Esophagus muscularis mucosa (tissue), 4 donors: ENCODE data around the gene PHLDA2. TPM values are rescaled to one million over a fixed set of nuclear protein-coding genes. Genes with fewer than 3 reads are reported as not detected.

ENCODE experiments used
- DNase-seq: peaks from one replicate; pipeline ENCODE4 v3.0.0-alpha.2; 2017; ENCODE audit errors: extremely low spot score
- H3K27ac ChIP-seq, 4 donors: fragments of 200-600 bp; sonication (generic); replicated peaks in 1 of 4; 1 replicate in 3 of 4; 2 replicates in 1 of 4; pipeline ENCODE4 v1.5.1; 2016 to 2019; ENCODE audit warnings: mild to moderate bottlenecking in 1 of 4
- H3K27me3 ChIP-seq, 4 donors: fragments of 200-600 bp; sonication (generic); one replicate each; pipeline versions ENCODE4 v1.5.1 to v1.6.0; 2016 to 2019
- H3K36me3 ChIP-seq, 4 donors: fragments of 200-600 bp; sonication (generic); one replicate each; pipeline ENCODE4 v1.5.1; 2016 to 2019
- H3K4me1 ChIP-seq, 4 donors: fragments of 200-600 bp; sonication (generic); one replicate each; pipeline ENCODE4 v1.5.1; 2016 to 2019
- H3K4me3 ChIP-seq, 4 donors: fragments of 200-600 bp; sonication (generic); 1 replicate in 2 of 4; 2 replicates in 2 of 4; pipeline ENCODE4 v1.5.1; 2016 to 2019; ENCODE audit warnings: mild to moderate bottlenecking in 4 of 4, moderate library complexity in 1 of 4
- H3K9me3 ChIP-seq, 4 donors: fragments of 200-600 bp; sonication (generic); 1 replicate in 3 of 4; 2 replicates in 1 of 4; pipeline ENCODE4 v1.5.1; 2016 to 2019
- EP300 ChIP-seq: sonication (generic); formaldehyde crosslinking; IDR thresholded peaks from one replicate; pipeline ENCODE4 v1.6.1; 2017; ENCODE audit warnings: antibody characterized with exemption
- POLR2A ChIP-seq: fragments of 450-650 bp; IDR thresholded peaks from one replicate; pipeline ENCODE4 v1.6.1; 2017; ENCODE audit warnings: antibody characterized with exemption, moderate library complexity, mild to moderate bottlenecking, low read depth
- POLR2AphosphoS5 ChIP-seq, 2 donors: sonication (generic); formaldehyde crosslinking; IDR thresholded peaks; one replicate each; pipeline ENCODE4 v1.6.1; 2017; ENCODE audit warnings: antibody characterized with exemption in 2 of 2
- WGBS: methylation state at CpG from one replicate; pipeline ENCODE4 v1.1.5; 2018; 5-methylcytosine and 5-hydroxymethylcytosine counted together
- intact Hi-C: fragments of 100-400 bp; cut with DNase I; formaldehyde crosslinking; loops from one replicate; pipeline ENCODE4 v1.15.1; 2023
- total RNA-seq, 4 donors: library from RNA; depleted of rRNA; stranded (reverse); fragments of >200 nt; gene quantifications; one replicate each; pipeline versions ENCODE4 v1.1.0 to v1.2.1, GENCODE V29; 2016
- TF ChIP-seq, protein P1 (sequence below), 3 experiments: fragments of 200-600 bp in 2 of 3; fragments of 450-650 bp in 1 of 3; sonication (generic) in 2 of 3; IDR thresholded peaks; one replicate each; pipeline ENCODE4 v1.5.1; 2017 to 2019; ENCODE audit warnings: antibody characterized with exemption in 3 of 3, mild to moderate bottlenecking in 2 of 3, moderate library complexity in 1 of 3

PHLDA2 gene
- total RNA-seq, 4 donors from 2014 or later, result 0.83 to 2.3 (median 1.3) TPM

DNA sequence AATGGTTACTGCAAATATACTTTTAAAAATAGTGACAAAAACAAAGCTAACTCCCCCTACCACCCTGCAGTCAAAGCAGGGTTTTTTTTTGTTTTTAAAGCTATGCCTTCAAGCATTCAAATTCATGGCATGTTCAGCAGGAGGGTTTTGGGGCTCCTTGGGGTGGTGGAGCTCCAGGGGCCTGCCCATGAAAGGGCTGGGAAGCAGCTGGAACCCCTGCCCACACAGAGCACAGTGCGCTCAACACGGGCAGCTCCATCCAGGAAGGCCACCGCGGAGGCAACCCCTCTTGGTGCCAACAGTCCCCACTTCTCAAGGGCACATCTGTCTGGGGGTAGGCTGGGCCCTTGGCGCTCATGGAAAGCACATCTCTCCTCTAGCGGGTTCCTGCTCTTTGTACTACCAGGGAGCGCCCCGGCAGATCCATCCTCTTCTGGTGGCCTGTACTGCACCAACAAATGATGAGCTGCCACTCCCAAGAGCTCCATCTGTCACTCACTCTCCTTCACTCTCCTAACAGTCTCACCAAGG, 16.6 kb upstream of the PHLDA2 start:
- Histone ChIP-seq H3K36me3 (peaks cover 25 to 60% (median 46%) of the 10 kb centered on the region in 4 donors), H3K4me3 (peak overlapping the region in 2 of 4 donors; percentile 25 to 35)

DNA sequence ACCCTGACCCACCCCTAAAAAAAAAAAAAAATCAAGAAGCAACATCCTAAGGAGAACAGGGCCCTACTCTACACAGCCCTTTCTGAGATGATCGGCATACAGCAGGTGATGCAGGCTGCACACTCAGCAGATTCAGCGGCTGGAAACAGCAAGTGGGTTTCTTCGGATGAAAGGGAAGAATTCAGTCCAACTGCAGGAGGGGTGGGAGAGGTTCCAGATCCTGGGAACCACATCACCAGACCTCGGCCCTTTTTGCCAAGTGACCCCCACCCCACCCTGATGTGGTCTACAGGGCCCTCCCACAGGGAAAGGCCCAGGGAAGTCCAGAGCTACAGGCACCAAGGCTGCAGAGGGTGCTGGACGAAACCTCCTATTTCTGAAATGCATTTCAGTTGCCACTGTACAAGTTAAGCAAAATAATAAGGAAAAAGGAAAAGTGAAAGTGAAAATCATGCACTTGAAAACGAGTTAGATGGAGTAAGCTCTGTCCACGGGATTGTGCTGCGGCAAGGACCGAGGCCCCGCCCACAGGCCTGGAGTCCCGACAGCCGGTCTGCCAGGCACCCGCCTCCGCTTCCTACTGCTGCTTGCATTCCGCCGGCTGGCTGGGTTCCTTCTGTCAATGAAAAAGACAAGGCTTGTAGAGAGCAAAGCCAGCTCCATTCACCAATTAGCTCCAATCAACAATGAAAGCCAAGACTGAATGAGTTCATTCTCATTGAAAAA, 16.0 kb upstream of the PHLDA2 start:
- H3K27ac ChIP-seq, result peak overlapping the region; percentile 50 to 79 (median 59)
- whole genome bisulfite sequencing, result 14% methylated on average over 16 of the region's 16 CpGs
- TF ChIP-seq POLR2AphosphoS5 (IDR thresholded peaks at IDR 0.05) (peak in 1 of 2 donors; percentile 70), EP300 (no peak), POLR2A (no peak)
- TF ChIP-seq, protein P1, sequence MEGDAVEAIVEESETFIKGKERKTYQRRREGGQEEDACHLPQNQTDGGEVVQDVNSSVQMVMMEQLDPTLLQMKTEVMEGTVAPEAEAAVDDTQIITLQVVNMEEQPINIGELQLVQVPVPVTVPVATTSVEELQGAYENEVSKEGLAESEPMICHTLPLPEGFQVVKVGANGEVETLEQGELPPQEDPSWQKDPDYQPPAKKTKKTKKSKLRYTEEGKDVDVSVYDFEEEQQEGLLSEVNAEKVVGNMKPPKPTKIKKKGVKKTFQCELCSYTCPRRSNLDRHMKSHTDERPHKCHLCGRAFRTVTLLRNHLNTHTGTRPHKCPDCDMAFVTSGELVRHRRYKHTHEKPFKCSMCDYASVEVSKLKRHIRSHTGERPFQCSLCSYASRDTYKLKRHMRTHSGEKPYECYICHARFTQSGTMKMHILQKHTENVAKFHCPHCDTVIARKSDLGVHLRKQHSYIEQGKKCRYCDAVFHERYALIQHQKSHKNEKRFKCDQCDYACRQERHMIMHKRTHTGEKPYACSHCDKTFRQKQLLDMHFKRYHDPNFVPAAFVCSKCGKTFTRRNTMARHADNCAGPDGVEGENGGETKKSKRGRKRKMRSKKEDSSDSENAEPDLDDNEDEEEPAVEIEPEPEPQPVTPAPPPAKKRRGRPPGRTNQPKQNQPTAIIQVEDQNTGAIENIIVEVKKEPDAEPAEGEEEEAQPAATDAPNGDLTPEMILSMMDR (IDR thresholded peaks at IDR 0.05), result no peak
- H3K4me1 ChIP-seq, result peaks cover 18 to 41% (median 34%) of the 10 kb centered on the region in 4 donors
- no peaks in the 10 kb centered on the region for H3K27me3 ChIP-seq
- H3K4me3 ChIP-seq, result peak overlapping the region; percentile 25 to 39 (median 30)
- H3K36me3 ChIP-seq, result peaks cover 23 to 54% (median 39%) of the 10 kb centered on the region in 4 donors
- intact Hi-C loops, result no loop called here
- H3K9me3 ChIP-seq, result no peaks in the 10 kb centered on the region
- DNase-seq, result peak; percentile 97

More for the DNA sequence above, 16.6 kb upstream of the PHLDA2 start:
- TF ChIP-seq, protein P1 (IDR thresholded peaks at IDR 0.05), result no peak
- Histone ChIP-seq H3K9me3 (no peaks in the 10 kb centered on the region), H3K27ac (peak overlapping the region; percentile 28 to 79 (median 57)), H3K4me1 (peaks cover 14 to 38% (median 31%) of the 10 kb centered on the region in 4 donors), H3K27me3 (no peaks in the 10 kb centered on the region)
- WGBS, result 79% methylated on average over 8 of the region's 8 CpGs
- no peak for DNase-seq
- intact Hi-C loops, result no loop called here

DNA sequence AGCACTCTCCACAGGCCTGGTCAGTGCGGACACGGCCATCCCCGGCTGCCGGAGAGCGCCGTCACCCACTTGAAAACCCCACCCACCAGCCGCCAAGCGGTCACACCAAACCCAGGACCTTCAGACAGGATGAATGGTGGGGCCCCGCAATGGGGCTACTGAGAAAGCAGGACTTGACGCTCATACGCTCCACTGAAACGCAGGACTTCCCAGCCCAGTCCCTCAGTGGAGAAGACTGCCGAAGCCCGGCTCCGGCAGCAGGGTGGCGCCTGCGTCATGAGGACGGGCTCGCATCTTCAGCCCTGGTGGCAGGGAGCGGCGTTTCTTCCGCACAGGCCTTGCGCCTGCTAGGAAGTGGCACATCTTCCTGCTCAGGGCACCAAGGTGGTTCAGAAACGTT, 15.3 kb upstream of the PHLDA2 start:
- WGBS, result 80% methylated on average over 17 of the region's 24 CpGs
- intact Hi-C loops, result no loop called here
- Histone ChIP-seq H3K27ac (peak overlapping the region; percentile 50 to 79 (median 59)), H3K4me3 (no peak overlapping the region), H3K36me3 (peaks cover 17 to 47% (median 33%) of the 10 kb centered on the region in 4 donors), H3K27me3 (no peaks in the 10 kb centered on the region), H3K4me1 (peaks cover 20 to 41% (median 37%) of the 10 kb centered on the region in 4 donors), H3K9me3 (no peaks in the 10 kb centered on the region)
- TF ChIP-seq POLR2A, result no peak
- TF ChIP-seq EP300, result no peak
- TF ChIP-seq, protein P1 (IDR thresholded peaks at IDR 0.05), result no peak
- TF ChIP-seq POLR2AphosphoS5 (IDR thresholded peaks at IDR 0.05), result no peak
- no peak for DNase-seq

DNA sequence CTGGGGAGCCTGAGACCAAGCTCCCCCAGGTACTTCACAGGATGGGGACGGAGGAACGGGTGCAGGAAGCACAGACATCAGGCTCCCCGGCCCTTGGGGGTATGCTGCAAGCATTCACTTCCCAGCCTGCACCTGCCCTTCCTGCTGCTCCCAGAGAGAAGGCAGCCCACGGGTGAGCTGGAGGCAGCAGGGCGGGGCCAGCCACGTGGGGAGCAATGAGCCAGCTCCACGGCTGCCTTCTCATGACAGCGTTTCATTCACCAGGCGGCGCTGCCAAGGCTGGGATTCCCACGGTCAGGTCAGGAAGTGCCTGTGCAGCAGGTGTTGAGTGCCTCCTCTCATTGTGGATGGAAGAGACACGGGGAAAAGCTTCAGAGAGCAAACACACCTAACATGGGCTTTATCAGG, 14.5 kb upstream of the PHLDA2 start:
- Histone ChIP-seq H3K36me3 (peaks cover 11 to 39% (median 25%) of the 10 kb centered on the region in 4 donors), H3K27me3 (no peaks in the 10 kb centered on the region), H3K4me1 (peaks cover 20 to 41% (median 37%) of the 10 kb centered on the region in 4 donors), H3K4me3 (no peak overlapping the region), H3K27ac (peak overlapping the region in 1 of 4 donors; percentile 79), H3K9me3 (no peaks in the 10 kb centered on the region)
- 82% methylated on average over 4 of the region's 12 CpGs for WGBS
- no peak for TF ChIP-seq POLR2AphosphoS5 (IDR thresholded peaks at IDR 0.05)
- no peak for TF ChIP-seq POLR2A
- TF ChIP-seq, protein P1 (IDR thresholded peaks at IDR 0.05), result no peak
- TF ChIP-seq EP300, result no peak
- DNase-seq, result no peak
- intact Hi-C loops, result no loop called here
